Esophagus muscularis mucosa (tissue), 4 donors: ENCODE results near the gene RHOG. TPM values are rescaled to one million over a fixed set of nuclear protein-coding genes. Genes with fewer than 3 reads are reported as not detected.

Experiments used
- DNase-seq: peaks from one replicate; pipeline ENCODE4 v3.0.0-alpha.2; 2017; ENCODE audit errors: extremely low spot score
- H3K27ac ChIP-seq, 4 donors: fragments of 200-600 bp; sonication (generic); replicated peaks in 1 of 4; 1 replicate in 3 of 4; 2 replicates in 1 of 4; pipeline ENCODE4 v1.5.1; 2016 to 2019; ENCODE audit warnings: mild to moderate bottlenecking in 1 of 4
- H3K27me3 ChIP-seq, 4 donors: fragments of 200-600 bp; sonication (generic); one replicate each; pipeline versions ENCODE4 v1.5.1 to v1.6.0; 2016 to 2019
- H3K36me3 ChIP-seq, 4 donors: fragments of 200-600 bp; sonication (generic); one replicate each; pipeline ENCODE4 v1.5.1; 2016 to 2019
- H3K4me1 ChIP-seq, 4 donors: fragments of 200-600 bp; sonication (generic); one replicate each; pipeline ENCODE4 v1.5.1; 2016 to 2019
- H3K4me3 ChIP-seq, 4 donors: fragments of 200-600 bp; sonication (generic); 1 replicate in 2 of 4; 2 replicates in 2 of 4; pipeline ENCODE4 v1.5.1; 2016 to 2019; ENCODE audit warnings: mild to moderate bottlenecking in 4 of 4, moderate library complexity in 1 of 4
- H3K9me3 ChIP-seq, 4 donors: fragments of 200-600 bp; sonication (generic); 1 replicate in 3 of 4; 2 replicates in 1 of 4; pipeline ENCODE4 v1.5.1; 2016 to 2019
- CTCF ChIP-seq, 3 experiments: fragments of 200-600 bp in 2 of 3; fragments of 450-650 bp in 1 of 3; sonication (generic) in 2 of 3; IDR thresholded peaks; one replicate each; pipeline ENCODE4 v1.5.1; 2017 to 2019; ENCODE audit warnings: antibody characterized with exemption in 3 of 3, mild to moderate bottlenecking in 2 of 3, moderate library complexity in 1 of 3
- EP300 ChIP-seq: sonication (generic); formaldehyde crosslinking; IDR thresholded peaks from one replicate; pipeline ENCODE4 v1.6.1; 2017; ENCODE audit warnings: antibody characterized with exemption
- POLR2A ChIP-seq: fragments of 450-650 bp; IDR thresholded peaks from one replicate; pipeline ENCODE4 v1.6.1; 2017; ENCODE audit warnings: antibody characterized with exemption, moderate library complexity, mild to moderate bottlenecking, low read depth
- POLR2AphosphoS5 ChIP-seq, 2 donors: sonication (generic); formaldehyde crosslinking; IDR thresholded peaks; one replicate each; pipeline ENCODE4 v1.6.1; 2017; ENCODE audit warnings: antibody characterized with exemption in 2 of 2
- WGBS: methylation state at CpG from one replicate; pipeline ENCODE4 v1.1.5; 2018; 5-methylcytosine and 5-hydroxymethylcytosine counted together
- intact Hi-C: fragments of 100-400 bp; cut with DNase I; formaldehyde crosslinking; loops from one replicate; pipeline ENCODE4 v1.15.1; 2023
- total RNA-seq, 4 donors: library from RNA; depleted of rRNA; stranded (reverse); fragments of >200 nt; gene quantifications; one replicate each; pipeline versions ENCODE4 v1.1.0 to v1.2.1, GENCODE V29; 2016

Gene RHOG
- total RNA-seq, 4 donors from 2014 or later: 53.6 to 75.5 (median 59.4) TPM

GRCh38 chr11:3810446-3810845 is 30.3 kb downstream of the RHOG start:
- DNase-seq: no peak
- TF ChIP-seq POLR2AphosphoS5 (IDR thresholded peaks at IDR 0.05) (no peak), CTCF (IDR thresholded peaks at IDR 0.05) (no peak), POLR2A (no peak), EP300 (no peak)
- no peaks in the 10 kb centered on the region for H3K27me3 ChIP-seq
- peaks cover 9 to 17% (median 16%) of the 10 kb centered on the region in 4 donors for H3K4me1 ChIP-seq
- no peak overlapping the region for H3K27ac ChIP-seq
- H3K9me3 ChIP-seq: no peaks in the 10 kb centered on the region
- no peak overlapping the region for H3K4me3 ChIP-seq
- intact Hi-C loops: no loop called here
- no peaks in the 10 kb centered on the region for H3K36me3 ChIP-seq
- 87% methylated on average over 3 of the region's 3 CpGs for WGBS

DNA sequence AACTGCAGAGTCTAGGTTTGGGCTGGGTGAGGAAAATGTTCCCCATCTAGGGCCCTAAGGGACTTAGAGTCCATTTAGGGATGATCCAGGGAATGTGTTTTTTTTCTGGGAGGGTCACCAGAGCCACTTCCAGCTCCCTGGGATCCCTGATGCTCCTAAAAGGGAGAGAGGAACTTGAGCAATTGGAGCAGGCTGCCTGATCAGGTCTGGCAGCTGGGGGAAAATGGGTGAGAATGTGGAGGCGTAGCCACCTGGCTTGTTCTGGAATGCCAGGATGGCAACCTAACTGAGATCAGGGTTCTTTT is 31.2 kb downstream of the RHOG start:
- WGBS: 91% methylated on average over 1 of the region's 1 CpG
- Histone ChIP-seq H3K4me3 (no peak overlapping the region), H3K27ac (no peak overlapping the region), H3K4me1 (peaks cover 9 to 17% (median 16%) of the 10 kb centered on the region in 4 donors), H3K27me3 (no peaks in the 10 kb centered on the region), H3K36me3 (no peaks in the 10 kb centered on the region), H3K9me3 (no peaks in the 10 kb centered on the region)
- DNase-seq: no peak
- TF ChIP-seq CTCF (IDR thresholded peaks at IDR 0.05) (no peak), POLR2A (no peak), EP300 (no peak), POLR2AphosphoS5 (IDR thresholded peaks at IDR 0.05) (no peak)
- intact Hi-C loops: no loop called here

GRCh38 chr11:3808861-3809623 is 31.7 kb downstream of the RHOG start:
- TF ChIP-seq CTCF (IDR thresholded peaks at IDR 0.05) (peak in 1 of 3 experiments; percentile 32), POLR2AphosphoS5 (IDR thresholded peaks at IDR 0.05) (no peak)
- H3K4me1 ChIP-seq: peaks cover 9 to 17% (median 16%) of the 10 kb centered on the region in 4 donors
- no peaks in the 10 kb centered on the region for H3K27me3 ChIP-seq
- WGBS: 38% methylated on average over 4 of the region's 5 CpGs
- DNase-seq: no peak
- no peaks in the 10 kb centered on the region for H3K36me3 ChIP-seq
- peak overlapping the region in 3 of 4 donors; percentile 43 to 63 (median 48) for H3K27ac ChIP-seq
- H3K4me3 ChIP-seq: peak overlapping the region; percentile 59 to 69 (median 64)
- intact Hi-C loops: no loop called here
- no peaks in the 10 kb centered on the region for H3K9me3 ChIP-seq

- no peaks in the 10 kb centered on the region for H3K9me3 ChIP-seq
- H3K27me3 ChIP-seq: no peaks in the 10 kb centered on the region
- DNase-seq: no peak
- 4% methylated on average over 17 of the region's 55 CpGs for WGBS
- no peaks in the 10 kb centered on the region for H3K36me3 ChIP-seq
- peak within 1 kb of the TSS; percentile 30 to 63 (median 46) for H3K27ac ChIP-seq
- H3K4me1 ChIP-seq: peaks cover 9 to 17% (median 16%) of the 10 kb centered on the region in 4 donors
- no peak for TF ChIP-seq EP300
- peak; percentile 56 to 74 (median 58) for TF ChIP-seq CTCF (IDR thresholded peaks at IDR 0.05)
- TF ChIP-seq POLR2AphosphoS5 (IDR thresholded peaks at IDR 0.05): no peak
- peak within 1 kb of the TSS; percentile 59 to 69 (median 64) for H3K4me3 ChIP-seq
- intact Hi-C loops: no loop called here
These were observed 32.6 kb downstream of the RHOG start, which contains the start of gene PGAP2 for GRCh38 chr11:3807909-3808860. Gene PGAP2 (plus strand): TSS chr11:3808560. CDS start chr11:3811260, 2,700 bp downstream.
